Liver (tissue), 9 donors: Measurements from ENCODE around the gene FEM1B. TPM values are rescaled to one million over a fixed set of nuclear protein-coding genes. Genes with fewer than 3 reads are reported as not detected.

Source experiments
- DNase-seq: peaks from one replicate; pipeline ENCODE4 v3.0.0-alpha.2; 2017; ENCODE audit warnings: low spot score
- H3K27ac ChIP-seq, 2 donors: one replicate each; pipeline ENCODE4 v1.7.0; 2013; ENCODE audit warnings: inconsistent platforms in 2 of 2, low read length in 2 of 2, control low read depth in 1 of 2, low read depth in 1 of 2, mild to moderate bottlenecking in 1 of 2
- H3K27me3 ChIP-seq, 4 donors: one replicate each; pipeline versions ENCODE4 v1.6.1 to v1.7.0; 2013; ENCODE audit warnings: low read length in 3 of 4, inconsistent platforms in 1 of 4, mild to moderate bottlenecking in 1 of 4, moderate library complexity in 1 of 4; ENCODE audit not compliant: control insufficient read depth in 4 of 4, insufficient read depth in 4 of 4
- H3K36me3 ChIP-seq, 4 donors: one replicate each; pipeline versions ENCODE4 v1.6.1 to v1.7.0; 2013; ENCODE audit warnings: low read length in 3 of 4, mild to moderate bottlenecking in 3 of 4, low read depth in 1 of 4, moderate library complexity in 1 of 4; ENCODE audit not compliant: control insufficient read depth in 4 of 4, insufficient read depth in 3 of 4
- H3K4me1 ChIP-seq, 4 donors: one replicate each; pipeline versions ENCODE4 v1.6.1 to v1.7.0; 2013; ENCODE audit warnings: low read length in 3 of 4, mild to moderate bottlenecking in 3 of 4, moderate library complexity in 1 of 4; ENCODE audit not compliant: control insufficient read depth in 4 of 4, insufficient read depth in 4 of 4
- H3K4me3 ChIP-seq, 3 donors: one replicate each; pipeline versions ENCODE4 v1.6.1 to v1.7.0; 2013; ENCODE audit warnings: low read length in 3 of 3, control low read depth in 1 of 3, low read depth in 1 of 3, mild to moderate bottlenecking in 1 of 3
- H3K9ac ChIP-seq, 2 donors: one replicate each; pipeline ENCODE4 v1.7.0; 2013; ENCODE audit warnings: low read length in 2 of 2, mild to moderate bottlenecking in 2 of 2, moderate library complexity in 2 of 2, control low read depth in 1 of 2, low read depth in 1 of 2
- H3K9me3 ChIP-seq, 4 donors: one replicate each; pipeline versions ENCODE4 v1.6.1 to v1.7.0; 2013; ENCODE audit warnings: low read length in 3 of 4; ENCODE audit not compliant: control insufficient read depth in 4 of 4
- EGR1 ChIP-seq, 2 donors: IDR thresholded peaks; 2 replicates each; pipeline ENCODE4 v1.6.1; 2016 to 2018; ENCODE audit warnings: antibody characterized with exemption in 2 of 2, low read depth in 2 of 2
- FOXA1 ChIP-seq: IDR thresholded peaks from 2 replicates; pipeline ENCODE4 v1.6.1; 2016; ENCODE audit warnings: antibody characterized with exemption
- FOXA2 ChIP-seq: IDR thresholded peaks from 2 replicates; pipeline ENCODE4 v1.6.1; 2016; ENCODE audit warnings: antibody characterized with exemption
- GABPA ChIP-seq, 2 donors: IDR thresholded peaks in 1 of 2; conservative IDR thresholded peaks in 1 of 2; 2 replicates each; pipeline ENCODE4 v1.6.1; 2016; ENCODE audit warnings: antibody characterized with exemption in 2 of 2, mild to moderate bottlenecking in 1 of 2, moderate library complexity in 1 of 2
- HNF4G ChIP-seq: IDR thresholded peaks from 2 replicates; pipeline ENCODE4 v1.6.1; 2016; ENCODE audit warnings: antibody characterized with exemption
- JUND ChIP-seq, 2 donors: IDR thresholded peaks; 2 replicates each; pipeline ENCODE4 v1.6.1; 2016; ENCODE audit warnings: antibody characterized with exemption in 2 of 2
- NR2F2 ChIP-seq: IDR thresholded peaks from 2 replicates; pipeline ENCODE4 v1.6.1; 2016; ENCODE audit warnings: antibody characterized with exemption
- RAD21 ChIP-seq, 2 donors: IDR thresholded peaks; 2 replicates each; pipeline ENCODE4 v1.6.1; 2016; ENCODE audit warnings: antibody characterized with exemption in 2 of 2, mild to moderate bottlenecking in 2 of 2
- RXRA ChIP-seq, 2 donors: IDR thresholded peaks; 2 replicates each; pipeline ENCODE4 v1.6.1; 2017 to 2018; ENCODE audit warnings: antibody characterized with exemption in 2 of 2, mild to moderate bottlenecking in 1 of 2
- SP1 ChIP-seq: IDR thresholded peaks from 2 replicates; pipeline ENCODE4 v1.6.1; 2018; ENCODE audit warnings: antibody characterized with exemption, mild to moderate bottlenecking
- TAF1 ChIP-seq: conservative IDR thresholded peaks from 2 replicates; pipeline ENCODE4 v1.6.1; 2016; ENCODE audit warnings: antibody characterized with exemption, mild to moderate bottlenecking
- YY1 ChIP-seq: IDR thresholded peaks from 2 replicates; pipeline ENCODE4 v1.6.1; 2016; ENCODE audit warnings: antibody characterized with exemption, mild to moderate bottlenecking
- WGBS: extraction: QIAGEN DNeasy Blood & Tissue Kit; methylation state at CpG from one replicate; pipeline ENCODE4 v1.1.7; 2013; 5-methylcytosine and 5-hydroxymethylcytosine counted together
- polyA plus RNA-seq, 2 donors: library from polyadenylated mRNA; stranded (reverse) in 1 of 2; unstranded in 1 of 2; fragments of 200-250 nt in 1 of 2; fragments of >200 nt in 1 of 2; fragmentation: Nextera tagmentation in 1 of 2; extraction: Ambion mirVana in 1 of 2; gene quantifications; one replicate each; pipeline versions ENCODE4 v1.2.1 to v1.2.3, GENCODE V29; 2013 to 2015
- total RNA-seq, 2 donors: library from RNA; depleted of rRNA; stranded (reverse); fragments of >200 nt; gene quantifications; one replicate each; pipeline ENCODE4 v1.2.3, GENCODE V29; 2014
- TF ChIP-seq, protein P1 (sequence below): IDR thresholded peaks from 2 replicates; pipeline ENCODE4 v1.6.1; 2016; ENCODE audit warnings: antibody characterized with exemption, mild to moderate bottlenecking
- TF ChIP-seq, protein P2 (sequence below): IDR thresholded peaks from 2 replicates; pipeline ENCODE4 v1.6.1; 2016; ENCODE audit warnings: antibody characterized with exemption
- TF ChIP-seq, protein P3 (sequence below): IDR thresholded peaks from 2 replicates; pipeline ENCODE4 v1.6.1; 2016; ENCODE audit warnings: antibody characterized with exemption
- TF ChIP-seq, protein P4 (sequence below): IDR thresholded peaks from 2 replicates; pipeline ENCODE4 v1.6.1; 2016; ENCODE audit warnings: antibody characterized with exemption
- donor health status: healthy.
- donor health status: healthy.
- donor health status: healthy.
- donor health status: healthy.
- donor health status: healthy.

The FEM1B gene
- total and polyA plus RNA-seq, 4 donors: 6.2 to 39.5 (median 17.8) TPM

DNA sequence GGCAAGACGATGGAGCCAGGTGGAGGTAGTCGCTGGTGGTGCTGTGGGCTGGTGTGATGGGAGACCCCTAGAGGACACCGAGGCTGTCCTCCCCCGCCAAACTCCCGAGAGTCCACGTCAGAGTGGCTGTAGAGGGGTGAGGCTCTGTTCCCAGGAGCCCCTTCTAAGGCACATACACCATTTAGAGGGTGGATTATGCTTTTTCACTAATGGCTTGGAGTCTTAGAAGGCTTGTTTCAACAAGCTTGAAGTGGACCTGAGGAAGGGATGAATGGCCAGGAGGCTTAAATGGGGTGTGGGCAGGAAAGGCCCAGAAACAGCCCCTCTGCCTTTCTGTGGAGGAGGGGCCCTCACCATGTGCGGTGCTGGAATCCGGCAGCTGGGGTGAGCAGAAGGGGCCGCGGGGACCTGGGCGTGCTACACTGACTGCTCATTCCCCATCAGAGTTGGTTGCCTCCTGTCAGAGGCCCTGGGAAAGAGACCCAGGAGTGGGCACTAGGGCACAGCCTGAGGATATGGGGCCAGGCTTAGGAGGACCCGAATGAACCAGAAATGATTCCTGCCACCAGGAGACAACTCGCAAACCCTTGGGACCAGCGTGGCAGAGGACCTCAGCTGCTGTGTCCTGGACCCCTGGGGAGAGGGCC lies 66.2 kb downstream of the FEM1B start:
- WGBS: 89% methylated on average over 14 of the region's 14 CpGs
- Histone ChIP-seq H3K27ac (no peak overlapping the region), H3K4me1 (no peaks in the 10 kb centered on the region), H3K27me3 (no peaks in the 10 kb centered on the region), H3K9me3 (no peaks in the 10 kb centered on the region), H3K9ac (no peak overlapping the region), H3K36me3 (no peaks in the 10 kb centered on the region), H3K4me3 (no peak overlapping the region)
- no peak for DNase-seq
- TF ChIP-seq RAD21 (IDR thresholded peaks at IDR 0.05) (no peak), NR2F2 (no peak), FOXA2 (no peak), GABPA (IDR thresholded peaks at IDR 0.05 in 1 of 2, conservative IDR thresholded peaks at IDR 0.05 in 1 of 2) (no peak), YY1 (no peak), FOXA1 (no peak), HNF4G (no peak), TAF1 (no peak), EGR1 (IDR thresholded peaks at IDR 0.05; ENCODE audit: low read depth in 2 of 2) (no peak), RXRA (IDR thresholded peaks at IDR 0.05) (no peak), JUND (IDR thresholded peaks at IDR 0.05) (no peak), SP1 (no peak)
- TF ChIP-seq, protein P1, sequence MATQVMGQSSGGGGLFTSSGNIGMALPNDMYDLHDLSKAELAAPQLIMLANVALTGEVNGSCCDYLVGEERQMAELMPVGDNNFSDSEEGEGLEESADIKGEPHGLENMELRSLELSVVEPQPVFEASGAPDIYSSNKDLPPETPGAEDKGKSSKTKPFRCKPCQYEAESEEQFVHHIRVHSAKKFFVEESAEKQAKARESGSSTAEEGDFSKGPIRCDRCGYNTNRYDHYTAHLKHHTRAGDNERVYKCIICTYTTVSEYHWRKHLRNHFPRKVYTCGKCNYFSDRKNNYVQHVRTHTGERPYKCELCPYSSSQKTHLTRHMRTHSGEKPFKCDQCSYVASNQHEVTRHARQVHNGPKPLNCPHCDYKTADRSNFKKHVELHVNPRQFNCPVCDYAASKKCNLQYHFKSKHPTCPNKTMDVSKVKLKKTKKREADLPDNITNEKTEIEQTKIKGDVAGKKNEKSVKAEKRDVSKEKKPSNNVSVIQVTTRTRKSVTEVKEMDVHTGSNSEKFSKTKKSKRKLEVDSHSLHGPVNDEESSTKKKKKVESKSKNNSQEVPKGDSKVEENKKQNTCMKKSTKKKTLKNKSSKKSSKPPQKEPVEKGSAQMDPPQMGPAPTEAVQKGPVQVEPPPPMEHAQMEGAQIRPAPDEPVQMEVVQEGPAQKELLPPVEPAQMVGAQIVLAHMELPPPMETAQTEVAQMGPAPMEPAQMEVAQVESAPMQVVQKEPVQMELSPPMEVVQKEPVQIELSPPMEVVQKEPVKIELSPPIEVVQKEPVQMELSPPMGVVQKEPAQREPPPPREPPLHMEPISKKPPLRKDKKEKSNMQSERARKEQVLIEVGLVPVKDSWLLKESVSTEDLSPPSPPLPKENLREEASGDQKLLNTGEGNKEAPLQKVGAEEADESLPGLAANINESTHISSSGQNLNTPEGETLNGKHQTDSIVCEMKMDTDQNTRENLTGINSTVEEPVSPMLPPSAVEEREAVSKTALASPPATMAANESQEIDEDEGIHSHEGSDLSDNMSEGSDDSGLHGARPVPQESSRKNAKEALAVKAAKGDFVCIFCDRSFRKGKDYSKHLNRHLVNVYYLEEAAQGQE: no peak
- TF ChIP-seq, protein P2, sequence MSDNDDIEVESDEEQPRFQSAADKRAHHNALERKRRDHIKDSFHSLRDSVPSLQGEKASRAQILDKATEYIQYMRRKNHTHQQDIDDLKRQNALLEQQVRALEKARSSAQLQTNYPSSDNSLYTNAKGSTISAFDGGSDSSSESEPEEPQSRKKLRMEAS: no peak
- TF ChIP-seq, protein P3, sequence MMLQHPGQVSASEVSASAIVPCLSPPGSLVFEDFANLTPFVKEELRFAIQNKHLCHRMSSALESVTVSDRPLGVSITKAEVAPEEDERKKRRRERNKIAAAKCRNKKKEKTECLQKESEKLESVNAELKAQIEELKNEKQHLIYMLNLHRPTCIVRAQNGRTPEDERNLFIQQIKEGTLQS: no peak
- TF ChIP-seq, protein P4, sequence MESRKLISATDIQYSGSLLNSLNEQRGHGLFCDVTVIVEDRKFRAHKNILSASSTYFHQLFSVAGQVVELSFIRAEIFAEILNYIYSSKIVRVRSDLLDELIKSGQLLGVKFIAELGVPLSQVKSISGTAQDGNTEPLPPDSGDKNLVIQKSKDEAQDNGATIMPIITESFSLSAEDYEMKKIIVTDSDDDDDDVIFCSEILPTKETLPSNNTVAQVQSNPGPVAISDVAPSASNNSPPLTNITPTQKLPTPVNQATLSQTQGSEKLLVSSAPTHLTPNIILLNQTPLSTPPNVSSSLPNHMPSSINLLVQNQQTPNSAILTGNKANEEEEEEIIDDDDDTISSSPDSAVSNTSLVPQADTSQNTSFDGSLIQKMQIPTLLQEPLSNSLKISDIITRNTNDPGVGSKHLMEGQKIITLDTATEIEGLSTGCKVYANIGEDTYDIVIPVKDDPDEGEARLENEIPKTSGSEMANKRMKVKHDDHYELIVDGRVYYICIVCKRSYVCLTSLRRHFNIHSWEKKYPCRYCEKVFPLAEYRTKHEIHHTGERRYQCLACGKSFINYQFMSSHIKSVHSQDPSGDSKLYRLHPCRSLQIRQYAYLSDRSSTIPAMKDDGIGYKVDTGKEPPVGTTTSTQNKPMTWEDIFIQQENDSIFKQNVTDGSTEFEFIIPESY: no peak

DNA sequence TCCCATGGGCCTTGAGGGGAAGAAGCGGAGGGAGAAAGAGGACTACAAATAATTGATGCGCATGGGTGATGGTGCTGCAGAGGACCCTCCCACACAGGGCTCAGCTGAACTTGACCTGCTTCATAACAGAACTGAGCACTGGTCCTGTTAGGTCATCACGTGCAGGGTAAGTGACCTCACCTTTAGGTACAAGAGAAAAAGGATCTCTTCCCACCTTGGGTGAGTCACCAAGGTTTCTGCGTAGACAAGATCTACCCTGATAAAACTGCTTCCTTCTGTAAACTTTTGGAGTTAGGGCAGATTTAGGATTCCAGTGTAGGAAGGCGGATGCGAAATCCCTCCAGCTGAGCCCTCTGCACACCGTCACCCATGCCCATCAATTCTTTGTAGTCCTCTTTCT lies 67.1 kb downstream of the FEM1B start:
- DNase-seq: no peak
- Histone ChIP-seq H3K4me1 (no peaks in the 10 kb centered on the region), H3K9ac (no peak overlapping the region), H3K27me3 (no peaks in the 10 kb centered on the region), H3K36me3 (no peaks in the 10 kb centered on the region), H3K9me3 (no peaks in the 10 kb centered on the region), H3K4me3 (no peak overlapping the region), H3K27ac (no peak overlapping the region)
- 94% methylated on average over 7 of the region's 7 CpGs for WGBS
- TF ChIP-seq YY1 (no peak), HNF4G (no peak)

Other genes with a start within 250 kb of the FEM1B start
- 10 to 100 TPM; 10.6 to 15.9 TPM for gene PIAS1, start 223.4 kb upstream of the FEM1B start, total RNA-seq
- gene PIAS1, start 223.4 kb upstream of the FEM1B start, polyA plus RNA-seq: 10 to 100 TPM in 1 of 2 donors, 1 to 10 TPM in 1; 5.6 to 18.8 TPM
- gene CALML4, start 72.4 kb upstream of the FEM1B start, total RNA-seq: 1 to 10 TPM; 6.2 to 8.0 TPM
- gene CALML4, start 72.4 kb upstream of the FEM1B start, polyA plus RNA-seq: 1 to 10 TPM; 3.6 to 6.8 TPM
- 10 to 100 TPM; 17.4 to 21.2 TPM for gene CLN6, start 48.0 kb upstream of the FEM1B start, total RNA-seq
- 10 to 100 TPM in 1 of 2 donors, 1 to 10 TPM in 1; 7.2 to 13.3 TPM for gene CLN6, start 48.0 kb upstream of the FEM1B start, polyA plus RNA-seq
- gene ITGA11, start 154.4 kb downstream of the FEM1B start, total RNA-seq: 1 to 10 TPM in 1 of 2 donors, under 1 TPM in 1; 0.92 to 1.0 TPM
- gene ITGA11, start 154.4 kb downstream of the FEM1B start, polyA plus RNA-seq: under 1 TPM; 0.32 to 0.42 TPM